Upper lobe of left lung (tissue), 4 donors: ENCODE measurements around the gene KLK13.

Experiments
- CTCF ChIP-seq, 6 experiments: fragments of 450-650 bp in 4 of 6; fragments of 200-600 bp in 2 of 6; sonication (generic) in 2 of 6; IDR thresholded peaks; one replicate each; pipeline ENCODE4 v1.5.1; 2016 to 2019; ENCODE audit warnings: antibody characterized with exemption in 6 of 6
- EP300 ChIP-seq, 4 donors: sonication (generic); formaldehyde crosslinking; IDR thresholded peaks; one replicate each; pipeline ENCODE4 v1.5.1; 2017; ENCODE audit warnings: antibody characterized with exemption in 4 of 4, control low read depth in 2 of 4
- POLR2A ChIP-seq, 4 donors: fragments of 450-650 bp; IDR thresholded peaks; one replicate each; pipeline ENCODE4 v1.5.1; 2016 to 2017; ENCODE audit warnings: antibody characterized with exemption in 4 of 4, mild to moderate bottlenecking in 2 of 4
- POLR2AphosphoS5 ChIP-seq, 2 donors: sonication (generic); formaldehyde crosslinking; IDR thresholded peaks; one replicate each; pipeline ENCODE4 v1.5.1; 2017; ENCODE audit warnings: antibody characterized with exemption in 2 of 2

- no peak for TF ChIP-seq CTCF (IDR thresholded peaks at IDR 0.05)
- TF ChIP-seq POLR2A (IDR thresholded peaks at IDR 0.05), result no peak
- no peak for TF ChIP-seq POLR2AphosphoS5 (IDR thresholded peaks at IDR 0.05)
- no peak for TF ChIP-seq EP300 (IDR thresholded peaks at IDR 0.05)
These were observed 16.6 kb upstream of the KLK13 start for GRCh38 chr19:51081476-51081875.
